Lower leg skin (tissue), 4 donors: ENCODE data around the gene ACACA. TPM values are rescaled to one million over a fixed set of nuclear protein-coding genes. Genes with fewer than 3 reads are reported as not detected.

Source experiments
- DNase-seq, 2 donors: peaks; one replicate each; pipeline ENCODE4 v3.0.0-alpha.2; 2019; ENCODE audit warnings: low spot score in 2 of 2
- H3K4me3 ChIP-seq: fragments of 200-600 bp; sonication (generic); 2 replicates; pipeline ENCODE4 v1.5.1; 2017; ENCODE audit warnings: mild to moderate bottlenecking, low read depth; ENCODE audit not compliant: poor library complexity, severe bottlenecking
- CTCF ChIP-seq, 3 donors: fragments of 450-650 bp; IDR thresholded peaks; one replicate each; pipeline ENCODE4 v1.5.1; 2016; ENCODE audit warnings: antibody characterized with exemption in 3 of 3, mild to moderate bottlenecking in 3 of 3, moderate library complexity in 2 of 3
- POLR2A ChIP-seq, 2 donors: fragments of 450-650 bp; IDR thresholded peaks; one replicate each; pipeline ENCODE4 v1.6.1; 2016 to 2017; ENCODE audit warnings: antibody characterized with exemption in 2 of 2, mild to moderate bottlenecking in 1 of 2, moderate library complexity in 1 of 2
- WGBS, 2 donors: methylation state at CpG; one replicate each; pipeline ENCODE4 v1.1.5; 2018; 5-methylcytosine and 5-hydroxymethylcytosine counted together
- intact Hi-C: fragments of 100-400 bp; cut with DNase I; formaldehyde crosslinking; loops from one replicate; pipeline ENCODE4 v1.15.0; 2023; ENCODE audit warnings: low total_unique reads
- total RNA-seq, 4 donors: library from RNA; depleted of rRNA; stranded (reverse); fragments of >200 nt; gene quantifications; one replicate each; pipeline ENCODE4 v1.1.0, GENCODE V29; 2016

Gene ACACA
- total RNA-seq, 4 donors from 2014 or later = 24.2 to 35.7 (median 31.0) TPM

GRCh38 chr17:37179893-37180292 lies 226.7 kb downstream of the ACACA start:
- no peak for DNase-seq
- no peak overlapping the region for H3K4me3 ChIP-seq
- intact Hi-C loops = no loop called here
- 53 to 64% methylated on average over 1 of the region's 1 CpG for WGBS, 2 donors
- TF ChIP-seq CTCF (IDR thresholded peaks at IDR 0.05) = no peak

GRCh38 chr17:37177254-37177870 lies 229.3 kb downstream of the ACACA start:
- intact Hi-C loops = no loop called here
- TF ChIP-seq CTCF (IDR thresholded peaks at IDR 0.05) (no peak), POLR2A (IDR thresholded peaks at IDR 0.05) (no peak)
- 41% methylated on average over 5 of the region's 5 CpGs for WGBS, 2 donors
- no peak for DNase-seq
- no peak overlapping the region for H3K4me3 ChIP-seq

- intact Hi-C loops = no loop called here
- DNase-seq = no peak
- no peak for TF ChIP-seq CTCF (IDR thresholded peaks at IDR 0.05)
- TF ChIP-seq POLR2A (IDR thresholded peaks at IDR 0.05) = no peak
- H3K4me3 ChIP-seq = no peak overlapping the region
Measured at GRCh38 chr17:37176723-37177122, 229.9 kb downstream of the ACACA start.

GRCh38 chr17:37174205-37174604 lies 232.4 kb downstream of the ACACA start:
- H3K4me3 ChIP-seq = no peak overlapping the region
- 91 to 93% methylated on average over 5 of the region's 5 CpGs for WGBS, 2 donors
- no peak for DNase-seq
- TF ChIP-seq CTCF (IDR thresholded peaks at IDR 0.05) = no peak
- no peak for TF ChIP-seq POLR2A (IDR thresholded peaks at IDR 0.05)
- intact Hi-C loops = no loop called here

- WGBS, 2 donors = 72 to 82% methylated on average over 2 of the region's 2 CpGs
- intact Hi-C loops = no loop called here
- TF ChIP-seq CTCF (IDR thresholded peaks at IDR 0.05) (no peak), POLR2A (IDR thresholded peaks at IDR 0.05) (no peak)
- H3K4me3 ChIP-seq = no peak overlapping the region
- no peak for DNase-seq
Measured at GRCh38 chr17:37170881-37171425, 235.7 kb downstream of the ACACA start.
